ENCODE data around the gene SLC19A1.

The SLC19A1 gene

DNA sequence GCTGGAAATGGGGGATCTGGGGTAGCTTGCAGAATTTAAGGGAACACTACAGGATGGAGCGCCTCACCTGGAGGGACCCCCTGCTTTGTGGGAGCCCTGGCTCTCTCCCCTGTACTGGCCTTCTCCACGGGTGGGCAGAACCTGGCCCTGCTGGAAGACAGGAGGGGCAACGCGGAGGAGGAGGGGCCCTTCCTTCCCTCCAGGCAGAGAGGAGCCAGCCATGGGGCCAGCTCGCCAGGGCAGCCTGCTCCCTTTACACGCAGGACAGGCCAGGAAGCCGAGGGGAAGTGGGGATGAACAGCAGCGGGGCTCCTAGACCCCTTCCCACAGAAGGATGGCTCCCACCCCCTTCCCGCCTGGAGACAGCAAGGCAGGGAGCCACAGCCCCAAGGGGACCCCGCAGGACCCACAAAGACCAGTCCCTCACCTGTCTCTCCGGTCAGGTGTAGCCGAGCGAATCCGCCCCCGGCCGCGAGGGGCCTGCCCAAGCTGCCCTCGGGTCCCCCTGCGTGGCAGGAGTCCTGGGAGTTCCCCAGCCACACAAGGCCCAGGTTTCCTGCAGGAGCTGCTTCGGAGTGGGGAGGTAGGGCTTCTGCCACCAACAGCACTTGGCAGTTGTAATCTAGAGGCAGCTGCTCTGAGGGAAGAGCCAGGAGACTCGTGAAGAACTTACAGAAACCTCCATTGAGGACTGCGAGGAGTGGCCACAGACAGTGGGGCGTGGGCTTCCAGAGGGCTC, 1.6 kb upstream of the SLC19A1 start:
- DNase-seq = no peak

DNA sequence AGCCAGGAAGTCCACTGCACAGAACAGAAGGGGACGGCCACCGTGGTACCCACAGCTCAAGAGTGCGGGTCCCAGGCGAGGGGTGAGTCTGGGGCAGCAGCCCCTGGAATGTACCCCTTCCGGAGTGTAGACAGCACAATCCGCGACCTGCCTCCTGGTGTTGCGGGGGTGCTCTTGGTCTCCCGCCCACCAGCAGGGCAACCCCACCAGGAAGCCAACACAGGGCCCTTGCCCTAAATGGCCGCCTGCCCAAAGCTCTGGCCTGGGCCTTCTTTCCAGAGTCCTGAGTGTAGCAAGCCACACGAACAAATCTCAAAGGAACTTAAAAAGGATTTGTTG, 1.1 kb upstream of the SLC19A1 start:
- no peak for DNase-seq

DNA sequence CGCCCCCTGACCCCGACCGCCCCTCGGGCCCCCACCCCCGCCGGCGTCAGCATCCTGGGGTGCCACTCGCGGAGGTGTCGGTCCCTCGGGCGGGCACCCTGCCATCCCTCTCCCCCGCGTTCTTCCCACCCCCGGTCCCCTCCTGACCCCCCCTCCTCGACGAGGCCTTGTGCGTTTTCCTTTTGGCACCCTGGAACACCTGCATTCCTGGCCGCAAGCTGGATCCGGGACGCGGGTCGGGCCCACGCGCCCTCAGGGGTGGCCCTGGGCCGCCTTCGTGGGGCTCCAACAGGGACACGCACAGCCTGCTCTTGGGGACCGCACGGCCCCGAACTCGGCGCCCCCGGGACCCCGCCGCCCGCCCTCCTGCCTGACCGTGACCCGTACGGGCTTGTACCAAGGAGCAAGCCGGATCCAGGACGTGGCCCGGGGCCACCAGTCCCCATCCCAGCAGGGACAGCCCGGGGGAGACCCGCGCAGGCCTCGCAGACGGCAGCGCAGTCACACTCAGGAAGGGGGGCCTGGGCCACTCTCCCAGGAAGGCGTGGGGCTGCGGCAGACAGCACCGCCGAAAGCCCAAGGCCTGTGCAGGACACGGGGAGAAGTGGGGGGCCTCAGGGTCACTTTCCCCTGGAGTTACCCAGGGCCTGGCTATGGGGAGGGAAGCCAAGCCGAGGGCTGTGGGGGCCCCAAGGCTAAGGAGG, 579 bp upstream of the SLC19A1 start:
- DNase-seq = no peak

DNA sequence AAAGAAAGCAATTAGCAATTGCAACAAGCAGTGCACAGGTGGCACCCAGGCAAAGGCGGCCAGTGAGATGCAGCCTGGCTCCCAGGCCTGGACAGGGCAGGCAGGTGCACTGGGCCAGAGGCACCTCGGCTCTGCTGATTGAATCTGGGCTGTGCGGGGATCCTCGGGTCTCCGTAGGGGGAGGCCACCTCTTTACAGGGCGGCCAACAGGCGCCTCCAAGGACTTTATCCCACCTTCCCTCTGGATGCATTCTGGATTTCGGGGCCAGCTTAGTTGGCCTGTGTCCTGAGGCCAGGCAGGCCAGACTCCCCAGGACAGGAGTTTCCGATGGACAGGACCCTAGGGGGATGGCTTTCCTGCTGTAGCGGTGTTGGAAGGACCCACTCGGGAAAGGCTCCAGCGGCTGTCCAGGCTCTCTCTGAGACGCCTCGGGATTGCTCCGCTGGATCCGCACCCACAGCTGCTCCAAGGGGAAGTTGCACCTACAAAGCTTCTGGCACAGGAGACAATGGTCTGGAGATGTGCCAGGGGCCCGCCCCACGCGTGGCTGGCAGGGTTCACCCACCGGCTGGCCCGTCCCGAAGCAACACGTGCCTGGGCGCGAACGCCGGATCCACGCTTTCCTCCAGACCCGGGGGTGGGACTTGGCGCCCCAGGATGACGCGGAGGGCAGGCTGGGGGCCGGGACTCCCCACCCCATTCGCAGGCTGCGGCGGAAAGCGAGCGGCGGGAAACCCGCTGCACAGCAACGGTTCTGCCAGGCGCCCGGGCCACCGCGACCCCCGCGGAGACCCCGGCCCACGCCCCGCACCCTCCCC, 810 bp downstream of the SLC19A1 start:
- DNase-seq = peak in 1 of 2 experiments; percentile 23

DNA sequence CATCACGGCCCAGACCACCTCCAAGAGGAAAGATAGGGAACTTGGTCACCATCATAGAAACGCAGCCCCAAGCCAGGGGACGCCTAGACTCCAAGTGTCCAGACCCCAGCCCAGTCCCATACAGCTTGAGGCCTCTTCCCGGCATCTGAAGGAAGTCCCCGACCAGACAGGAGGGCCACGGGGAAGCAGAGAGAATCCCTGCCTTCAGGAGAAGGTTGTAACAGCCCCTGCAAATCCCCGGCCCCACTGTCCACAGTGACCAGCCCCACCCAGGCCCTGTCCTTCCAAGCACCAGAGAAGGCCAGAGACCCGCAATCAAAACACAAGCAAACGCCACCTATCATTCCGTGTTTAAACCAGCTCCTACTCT, 1.7 kb downstream of the SLC19A1 start:
- DNase-seq = no peak

DNA sequence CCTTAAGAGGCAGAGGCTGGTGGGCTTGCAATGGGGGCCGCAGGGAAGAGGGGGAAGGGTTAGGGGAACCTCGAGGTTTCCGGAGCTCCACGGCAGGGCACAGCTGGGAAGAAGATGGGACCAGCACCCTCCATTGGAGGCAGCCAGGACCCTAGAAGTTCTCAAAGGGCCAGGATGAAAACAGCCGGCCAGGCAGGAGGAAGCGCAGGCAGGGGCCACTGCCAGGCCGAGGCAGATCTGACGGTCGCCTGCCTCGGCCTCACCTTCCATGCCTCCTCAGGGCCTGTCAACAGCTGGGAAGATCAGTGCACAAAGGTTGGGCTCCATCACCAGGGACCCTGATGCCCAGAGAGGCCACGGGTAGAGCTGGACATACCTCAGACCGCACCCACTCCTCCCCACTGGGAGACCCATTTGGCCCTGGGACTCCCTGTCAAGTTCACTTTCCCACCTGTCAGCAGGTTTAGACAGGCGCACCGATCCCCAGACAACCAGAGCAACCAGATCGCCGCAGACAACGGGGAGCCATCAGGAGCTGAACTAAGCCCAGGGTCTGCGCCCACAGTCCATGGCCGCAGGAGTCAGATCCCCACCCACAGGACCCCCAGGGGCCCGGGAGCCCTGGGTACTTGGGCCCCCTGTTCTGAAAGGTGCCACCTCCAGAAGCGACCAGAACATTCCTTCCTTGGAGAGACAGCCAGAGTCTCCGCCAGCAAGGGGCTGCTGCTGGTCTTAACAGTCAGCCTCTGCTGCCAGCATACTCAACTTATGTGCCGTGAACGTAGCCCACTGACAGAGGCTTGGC, 2.2 kb downstream of the SLC19A1 start:
- no peak for DNase-seq

DNA sequence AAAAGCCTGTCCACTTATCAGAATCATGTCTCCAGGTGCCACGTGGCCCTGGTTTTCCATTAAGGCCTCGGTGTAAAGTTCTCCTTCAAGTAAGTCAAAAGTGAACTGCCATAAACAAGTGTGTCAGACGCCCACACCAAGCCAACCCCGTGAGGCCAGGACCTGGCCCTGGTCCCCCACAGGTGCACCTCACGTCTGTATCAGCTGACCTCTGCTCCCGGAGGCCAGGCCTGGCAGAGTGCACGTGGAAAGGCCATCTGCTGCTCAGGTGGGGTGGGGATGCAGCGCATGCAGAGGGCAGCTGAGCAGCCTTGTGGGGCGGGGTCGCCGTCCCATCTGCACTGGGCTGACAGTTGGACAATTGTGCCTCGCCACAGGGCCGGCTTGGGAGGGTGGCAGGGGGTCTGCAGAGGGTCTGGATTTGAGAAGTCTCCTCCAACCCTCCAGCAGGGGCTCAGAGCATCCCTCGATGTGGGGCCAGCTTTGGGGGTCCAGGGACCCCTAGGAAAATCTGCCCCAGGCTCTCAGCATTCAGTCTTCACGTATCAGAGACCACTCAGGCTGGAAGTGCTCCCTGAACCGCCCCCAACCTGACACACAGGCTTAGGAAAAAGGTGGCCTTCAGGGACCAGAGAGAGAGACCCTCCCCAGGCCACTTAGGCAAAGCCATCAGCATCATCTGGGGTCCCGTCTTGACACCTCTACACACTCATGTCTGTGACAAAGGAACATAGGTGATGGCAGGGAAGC, 3.0 kb downstream of the SLC19A1 start:
- no peak for DNase-seq

DNA sequence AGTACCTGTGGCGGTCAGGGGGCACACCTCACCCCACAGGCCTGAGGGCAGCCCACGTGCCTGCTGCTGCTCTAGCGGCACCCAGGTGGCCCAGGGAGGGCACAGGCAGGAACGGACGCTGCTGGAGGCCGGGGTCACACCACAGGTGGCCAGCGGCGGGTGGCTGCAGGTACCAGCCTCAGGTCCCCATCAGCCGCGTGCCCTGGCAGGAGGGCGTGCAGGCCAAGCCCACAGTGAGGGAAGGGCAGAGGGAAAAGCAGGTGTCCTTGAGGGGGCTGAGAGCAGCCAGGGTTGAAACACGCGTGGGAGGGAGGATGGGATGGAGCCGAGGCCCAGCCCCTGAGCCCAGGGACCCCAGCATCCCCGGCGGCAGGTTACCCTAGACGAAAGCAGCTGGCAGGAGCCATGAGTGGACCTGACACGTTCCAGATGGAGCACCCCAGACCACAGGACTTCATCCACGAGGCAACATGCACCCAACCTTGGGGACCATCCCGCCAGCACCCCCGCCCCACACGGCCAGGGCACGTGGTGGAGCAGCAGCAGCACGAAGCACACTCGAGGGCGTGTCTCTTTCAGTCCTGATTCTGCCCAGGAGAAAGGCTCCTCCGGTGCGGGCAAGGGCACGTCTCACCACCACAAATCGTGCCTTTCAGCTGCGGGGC, 3.7 kb downstream of the SLC19A1 start:
- DNase-seq = no peak

DNA sequence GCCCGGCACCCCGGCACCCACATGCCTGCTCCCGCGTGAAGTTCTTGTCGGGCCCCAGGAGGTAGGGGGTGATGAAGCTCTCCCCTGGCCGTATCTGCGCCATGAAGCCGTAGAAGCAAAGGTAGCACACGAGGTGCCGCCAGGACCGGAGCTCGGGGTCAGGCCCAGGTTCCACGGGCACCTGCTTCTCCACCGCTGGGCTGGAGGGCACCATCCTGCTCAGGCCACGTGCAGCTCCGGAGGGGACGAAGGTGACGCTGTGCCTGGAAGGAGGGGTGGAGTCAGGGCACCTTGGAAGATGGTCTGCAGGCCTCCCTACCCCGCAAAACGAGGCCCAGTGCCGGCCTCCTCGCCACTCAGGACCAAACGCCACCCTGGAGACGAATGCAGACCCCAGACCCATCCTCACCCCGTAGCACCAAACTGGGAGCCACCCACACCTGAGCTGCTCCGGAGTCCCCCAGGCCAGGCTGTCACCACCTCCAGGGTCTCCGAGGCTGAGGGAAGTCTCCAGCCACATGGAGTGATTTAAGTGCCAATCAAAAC, 4.4 kb downstream of the SLC19A1 start:
- DNase-seq = no peak

DNA sequence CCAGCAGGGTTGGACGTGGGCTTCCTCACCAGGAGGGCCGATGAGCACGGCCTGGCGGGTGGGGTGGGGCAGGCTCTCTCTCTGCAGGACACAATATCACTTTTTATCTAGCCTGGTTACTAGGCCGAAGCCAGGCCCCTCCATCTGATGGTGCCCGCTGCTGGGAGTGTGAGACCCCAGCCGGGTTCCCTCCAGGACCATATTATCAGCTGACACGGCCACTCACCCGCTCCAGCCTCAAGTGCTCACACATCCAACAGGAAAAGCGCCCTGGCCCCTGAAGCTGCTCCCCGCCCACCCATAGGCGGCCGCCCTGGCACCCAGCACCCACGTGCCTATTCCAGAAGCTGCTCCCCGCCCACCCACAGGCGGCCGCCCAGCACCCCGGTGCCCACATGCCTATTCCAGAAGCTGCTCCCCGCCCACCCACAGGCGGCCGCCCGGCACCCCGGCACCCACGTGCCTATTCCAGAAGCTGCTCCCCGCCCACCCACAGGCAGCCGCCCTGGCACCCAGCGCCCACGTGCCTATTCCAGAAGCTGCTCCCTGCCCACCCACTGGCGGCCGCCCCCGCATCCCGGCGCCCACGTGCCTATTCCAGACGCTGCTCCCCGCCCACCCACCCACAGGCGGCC, 5.0 kb downstream of the SLC19A1 start:
- no peak for DNase-seq

DNA sequence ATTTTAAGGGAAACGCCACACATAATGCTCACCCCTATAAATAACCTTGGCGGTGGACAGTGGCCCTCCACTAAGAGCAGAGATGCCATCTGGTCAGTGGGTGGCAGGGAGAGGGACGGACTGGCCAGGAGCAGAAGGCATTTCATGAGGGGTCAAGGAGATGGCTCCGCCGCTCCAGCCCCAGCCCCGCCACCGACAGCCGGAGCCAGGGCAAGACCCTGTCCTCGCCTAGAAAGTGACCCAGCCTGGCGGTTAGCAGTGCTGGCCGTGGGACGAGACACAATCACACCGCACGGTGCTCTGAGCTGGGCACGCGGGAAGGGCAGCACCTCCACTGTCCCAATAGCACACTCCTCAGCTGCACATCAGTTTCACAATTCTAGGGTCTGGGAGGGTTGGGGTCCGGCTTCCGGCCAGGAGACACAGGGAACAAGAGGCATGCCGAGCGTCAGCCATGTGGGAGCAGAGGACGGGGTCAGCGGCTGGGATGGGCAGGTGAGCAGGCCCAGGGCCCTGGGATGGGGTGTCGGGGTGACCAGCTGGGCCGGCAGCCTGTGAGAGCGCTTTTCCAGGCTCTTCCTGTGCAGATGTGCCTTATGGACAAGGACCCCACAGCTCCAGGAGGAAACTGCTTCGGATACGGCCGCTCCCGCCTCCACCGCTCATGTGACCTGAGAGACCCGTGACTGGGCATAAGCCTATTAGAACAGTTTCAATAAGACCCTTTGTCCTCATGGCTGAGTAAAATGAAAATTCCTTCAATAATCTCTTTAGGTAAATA, 5.7 kb downstream of the SLC19A1 start:
- no peak for DNase-seq

DNA sequence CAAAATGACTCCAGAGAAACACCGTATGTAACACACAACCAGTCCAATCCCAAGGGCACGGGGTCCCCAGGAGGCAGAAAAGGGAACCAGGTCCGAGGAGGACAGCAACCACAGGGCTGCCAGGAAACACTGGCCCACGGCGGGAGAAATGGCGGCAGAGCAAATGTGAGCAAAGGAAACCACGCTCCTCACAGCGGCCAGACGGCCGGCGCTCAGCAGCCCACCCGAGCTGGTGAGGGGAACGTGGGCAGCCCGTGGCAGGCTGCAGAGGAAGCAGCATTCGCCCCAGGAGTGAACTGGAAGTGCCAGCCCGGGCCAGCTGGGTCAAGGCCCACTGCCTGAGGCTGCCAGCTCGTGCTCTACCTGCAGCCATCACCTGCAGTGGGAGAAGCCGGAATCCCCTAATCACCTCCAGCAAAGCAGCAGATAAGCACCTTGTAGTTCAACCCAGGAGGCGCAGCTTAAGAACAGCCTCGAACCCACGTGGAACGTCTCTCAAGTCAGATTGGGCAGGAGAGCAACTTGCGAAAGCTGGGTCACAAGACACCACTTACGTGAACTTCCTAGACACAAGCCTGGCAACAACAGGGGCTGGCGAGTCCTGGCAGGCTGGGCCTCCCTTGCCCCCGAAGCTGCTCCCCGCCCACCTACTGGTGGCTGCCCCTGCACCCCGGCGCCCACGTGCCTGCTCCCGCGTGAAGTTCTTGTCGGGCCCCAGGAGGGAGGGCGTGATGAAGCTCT, 6.7 kb downstream of the SLC19A1 start:
- DNase-seq = no peak

DNA sequence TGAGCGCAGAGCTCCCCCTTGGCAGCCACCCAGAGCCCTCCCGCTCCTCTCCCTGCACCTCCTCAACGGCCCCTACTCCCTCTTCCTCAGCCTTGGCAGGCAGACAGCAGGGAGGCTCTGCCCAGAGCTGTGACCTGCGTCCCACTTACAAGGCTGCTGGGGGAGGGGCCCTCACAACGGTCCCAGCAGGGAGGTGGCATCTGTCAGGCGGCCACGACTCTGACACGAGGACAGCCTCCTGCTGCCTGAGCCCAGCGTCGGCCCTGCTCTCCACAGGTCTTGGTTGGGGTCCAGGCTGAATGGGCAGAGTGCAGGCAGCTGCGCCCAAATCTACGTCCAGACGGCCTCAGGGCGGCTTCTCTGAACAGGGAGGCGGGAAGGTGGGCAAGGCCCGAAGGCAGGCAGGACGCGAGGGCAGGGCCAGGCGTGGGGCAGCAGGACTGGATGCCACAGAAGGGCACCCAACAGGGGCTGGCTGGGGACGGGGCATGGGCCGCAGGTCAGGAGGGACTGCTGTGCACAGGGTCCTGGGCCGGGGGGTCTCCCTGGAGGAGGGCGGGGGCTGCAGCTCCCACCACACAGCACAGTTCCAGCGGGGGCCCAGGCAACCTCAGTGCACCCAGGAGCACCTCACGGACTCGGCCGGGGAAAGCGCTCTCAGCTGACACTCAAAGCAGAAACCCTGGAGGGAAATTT, 7.5 kb downstream of the SLC19A1 start:
- DNase-seq = no peak

DNA sequence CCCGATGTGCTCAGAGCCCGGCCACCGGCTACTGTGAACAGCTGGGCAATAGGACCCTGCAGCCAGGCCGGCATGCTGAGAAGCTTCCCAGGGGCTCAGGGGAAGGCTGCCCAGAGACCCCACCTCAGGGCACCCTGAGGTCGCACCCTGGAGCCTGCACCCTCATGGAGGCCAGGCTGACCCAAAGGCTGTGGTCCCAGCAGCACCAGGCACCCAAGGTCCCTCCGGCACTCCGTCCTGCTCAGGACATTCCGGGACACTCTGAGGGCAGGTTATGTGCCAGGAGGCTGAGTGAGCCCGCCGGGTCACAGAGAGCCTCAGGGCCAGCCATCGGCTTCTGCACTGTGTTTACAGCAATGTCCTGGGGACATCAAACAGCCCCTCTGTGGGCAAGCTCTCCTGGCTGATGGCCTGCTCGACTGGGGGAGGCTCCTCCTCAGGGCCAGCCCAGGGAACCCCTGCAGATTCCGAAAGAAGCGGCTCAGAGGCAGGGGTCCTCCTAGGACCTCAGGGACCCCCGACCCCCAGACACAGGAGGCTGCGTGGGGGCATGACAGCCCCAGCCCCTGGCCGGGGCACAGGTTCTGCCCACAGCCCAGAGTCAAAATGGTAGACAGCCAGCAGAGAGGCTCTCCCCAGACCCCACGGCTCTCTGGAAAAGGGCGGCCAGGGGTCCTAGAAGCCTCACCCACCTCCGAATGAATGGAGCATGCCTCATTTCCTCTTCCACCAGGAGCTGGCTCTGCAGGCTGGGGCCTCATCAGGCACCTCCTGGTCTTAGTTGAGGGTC, 8.2 kb downstream of the SLC19A1 start:
- no peak for DNase-seq

DNA sequence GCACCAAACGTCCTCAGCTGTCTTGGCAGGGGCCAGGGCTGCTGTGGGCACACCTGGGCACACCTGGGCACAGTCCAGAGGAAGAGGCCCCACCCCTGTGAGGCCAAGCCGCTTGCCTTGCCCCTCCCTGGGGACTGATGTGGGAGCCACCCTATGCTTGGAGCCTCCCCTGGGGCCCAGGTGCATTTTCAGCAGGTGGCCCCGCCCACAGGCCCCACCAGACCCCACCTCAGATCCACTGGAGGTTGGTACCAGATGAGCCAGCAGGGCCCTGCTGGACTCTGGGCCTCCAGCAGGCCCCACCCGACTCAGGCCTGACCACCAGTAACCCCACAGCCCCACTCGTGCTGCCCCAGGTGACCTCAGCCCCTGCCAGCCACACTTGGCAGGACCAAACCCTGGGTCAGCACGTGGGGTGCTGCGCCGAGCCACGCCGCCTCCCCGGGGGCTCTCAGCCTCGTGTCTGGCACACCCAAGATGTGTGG, 8.8 kb downstream of the SLC19A1 start:
- no peak for DNase-seq

DNA sequence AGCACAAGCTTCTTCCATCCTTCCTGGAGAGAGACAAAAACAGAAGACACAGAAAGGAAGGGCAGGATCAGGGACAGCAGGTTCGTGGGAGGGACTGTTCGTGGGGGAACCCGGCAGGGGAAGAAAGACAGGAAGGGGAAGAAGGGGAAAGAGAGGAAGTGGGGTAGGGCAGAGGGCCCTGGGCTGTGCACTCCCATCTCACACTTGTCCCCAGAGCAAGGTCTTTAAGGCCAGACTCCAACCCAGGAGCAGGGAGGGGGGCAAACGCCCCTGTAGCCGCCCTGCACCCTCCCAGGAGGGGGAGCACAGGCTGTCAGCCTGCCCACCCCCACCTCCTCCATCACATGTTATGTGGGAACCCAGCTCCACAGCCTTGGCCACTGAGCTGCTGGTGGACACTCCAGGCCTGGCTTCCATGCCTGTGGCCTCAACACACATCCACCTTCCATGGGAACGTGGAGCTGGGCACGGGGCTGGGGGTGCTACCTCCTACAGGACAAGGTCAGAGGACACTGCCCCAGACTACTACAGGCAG, 9.3 kb downstream of the SLC19A1 start:
- no peak for DNase-seq
